Measurements from ENCODE around the gene ZNF467.

DNA sequence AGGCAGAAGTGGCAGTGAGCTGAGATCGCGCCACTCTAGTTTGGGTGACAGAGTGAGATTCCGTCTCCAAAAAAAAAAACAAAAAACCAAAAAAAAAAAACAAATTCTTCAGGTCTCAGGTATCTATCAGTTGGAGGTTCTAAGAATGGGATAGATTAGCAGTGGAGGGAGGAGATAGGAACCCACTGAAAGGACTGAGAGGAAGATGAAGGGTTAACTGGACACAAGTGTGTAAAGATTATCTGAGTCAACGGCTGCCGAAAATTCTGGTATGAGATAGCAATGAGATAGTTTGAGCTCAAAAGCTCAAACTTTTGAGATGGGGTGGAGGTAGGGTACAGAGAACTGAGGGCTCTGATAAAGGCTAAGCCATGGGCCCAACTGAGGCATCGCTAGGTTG is 12.8 kb downstream of the ZNF467 start:
- TF ChIP-seq CSDC2 (CRISPR knock-in tag; IDR thresholded peaks at IDR 0.05) (no peak), BACH2 (CRISPR knock-in tag; IDR thresholded peaks at IDR 0.05; ENCODE audit: borderline replicate concordance) (no peak), ISL1 (CRISPR knock-in tag; IDR thresholded peaks at IDR 0.05) (no peak), PPARA (CRISPR knock-in tag; IDR thresholded peaks at IDR 0.05; ENCODE audit: borderline replicate concordance) (no peak)
- TF ChIP-seq, protein P1, sequence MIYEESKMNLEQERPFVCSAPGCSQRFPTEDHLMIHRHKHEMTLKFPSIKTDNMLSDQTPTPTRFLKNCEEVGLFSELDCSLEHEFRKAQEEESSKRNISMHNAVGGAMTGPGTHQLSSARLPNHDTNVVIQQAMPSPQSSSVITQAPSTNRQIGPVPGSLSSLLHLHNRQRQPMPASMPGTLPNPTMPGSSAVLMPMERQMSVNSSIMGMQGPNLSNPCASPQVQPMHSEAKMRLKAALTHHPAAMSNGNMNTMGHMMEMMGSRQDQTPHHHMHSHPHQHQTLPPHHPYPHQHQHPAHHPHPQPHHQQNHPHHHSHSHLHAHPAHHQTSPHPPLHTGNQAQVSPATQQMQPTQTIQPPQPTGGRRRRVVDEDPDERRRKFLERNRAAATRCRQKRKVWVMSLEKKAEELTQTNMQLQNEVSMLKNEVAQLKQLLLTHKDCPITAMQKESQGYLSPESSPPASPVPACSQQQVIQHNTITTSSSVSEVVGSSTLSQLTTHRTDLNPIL (CRISPR knock-in tag; IDR thresholded peaks at IDR 0.05; ENCODE audit: low read depth): no peak
- TF ChIP-seq, protein P2, sequence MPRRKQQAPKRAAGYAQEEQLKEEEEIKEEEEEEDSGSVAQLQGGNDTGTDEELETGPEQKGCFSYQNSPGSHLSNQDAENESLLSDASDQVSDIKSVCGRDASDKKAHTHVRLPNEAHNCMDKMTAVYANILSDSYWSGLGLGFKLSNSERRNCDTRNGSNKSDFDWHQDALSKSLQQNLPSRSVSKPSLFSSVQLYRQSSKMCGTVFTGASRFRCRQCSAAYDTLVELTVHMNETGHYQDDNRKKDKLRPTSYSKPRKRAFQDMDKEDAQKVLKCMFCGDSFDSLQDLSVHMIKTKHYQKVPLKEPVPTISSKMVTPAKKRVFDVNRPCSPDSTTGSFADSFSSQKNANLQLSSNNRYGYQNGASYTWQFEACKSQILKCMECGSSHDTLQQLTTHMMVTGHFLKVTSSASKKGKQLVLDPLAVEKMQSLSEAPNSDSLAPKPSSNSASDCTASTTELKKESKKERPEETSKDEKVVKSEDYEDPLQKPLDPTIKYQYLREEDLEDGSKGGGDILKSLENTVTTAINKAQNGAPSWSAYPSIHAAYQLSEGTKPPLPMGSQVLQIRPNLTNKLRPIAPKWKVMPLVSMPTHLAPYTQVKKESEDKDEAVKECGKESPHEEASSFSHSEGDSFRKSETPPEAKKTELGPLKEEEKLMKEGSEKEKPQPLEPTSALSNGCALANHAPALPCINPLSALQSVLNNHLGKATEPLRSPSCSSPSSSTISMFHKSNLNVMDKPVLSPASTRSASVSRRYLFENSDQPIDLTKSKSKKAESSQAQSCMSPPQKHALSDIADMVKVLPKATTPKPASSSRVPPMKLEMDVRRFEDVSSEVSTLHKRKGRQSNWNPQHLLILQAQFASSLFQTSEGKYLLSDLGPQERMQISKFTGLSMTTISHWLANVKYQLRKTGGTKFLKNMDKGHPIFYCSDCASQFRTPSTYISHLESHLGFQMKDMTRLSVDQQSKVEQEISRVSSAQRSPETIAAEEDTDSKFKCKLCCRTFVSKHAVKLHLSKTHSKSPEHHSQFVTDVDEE (CRISPR knock-in tag; IDR thresholded peaks at IDR 0.05): no peak

Measured in SK-N-SH treated with all-trans-retinoic acid at 6 μM for 48 hours (cell line).